ENCODE measurements around the gene TTLL5. TPM values are rescaled to one million over a fixed set of nuclear protein-coding genes. Genes with fewer than 3 reads are reported as not detected.

Gene TTLL5
- total and polyA plus RNA-seq, 2 of the 13 experiments (the other 11 are each of a cell fraction or from before 2014, with no cell fraction given): 11.8 to 18.8 TPM

DNA sequence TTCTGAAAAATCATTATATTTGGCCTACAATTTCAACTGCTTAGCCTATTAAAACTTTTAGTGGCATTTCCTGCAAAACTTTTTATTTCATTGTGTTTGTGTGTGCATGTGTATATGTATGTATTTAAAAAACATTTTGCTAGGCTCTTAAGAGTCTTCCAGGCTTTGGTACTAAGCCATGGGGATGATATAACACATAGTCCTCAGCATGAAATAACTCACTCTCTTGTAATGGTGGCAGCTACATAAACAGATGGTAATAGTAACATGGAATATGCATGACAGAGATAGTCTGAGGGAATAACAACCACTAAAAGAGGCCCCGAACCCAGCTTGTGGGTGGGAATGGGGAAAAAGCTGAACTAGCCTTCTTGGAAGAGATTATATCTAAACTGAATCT is 141.4 kb downstream of the TTLL5 start:
- TF ChIP-seq CHCHD3 (CRISPR knock-in tag; IDR thresholded peaks at IDR 0.05) (no peak), EZH2 (conservative IDR thresholded peaks at IDR 0.05; ENCODE audit: low read depth, low read length) (no peak)
- CTCF ChIA-PET (ENCODE audit: low intra/inter-chr PET ratio, low total read pairs): no interaction called here

DNA sequence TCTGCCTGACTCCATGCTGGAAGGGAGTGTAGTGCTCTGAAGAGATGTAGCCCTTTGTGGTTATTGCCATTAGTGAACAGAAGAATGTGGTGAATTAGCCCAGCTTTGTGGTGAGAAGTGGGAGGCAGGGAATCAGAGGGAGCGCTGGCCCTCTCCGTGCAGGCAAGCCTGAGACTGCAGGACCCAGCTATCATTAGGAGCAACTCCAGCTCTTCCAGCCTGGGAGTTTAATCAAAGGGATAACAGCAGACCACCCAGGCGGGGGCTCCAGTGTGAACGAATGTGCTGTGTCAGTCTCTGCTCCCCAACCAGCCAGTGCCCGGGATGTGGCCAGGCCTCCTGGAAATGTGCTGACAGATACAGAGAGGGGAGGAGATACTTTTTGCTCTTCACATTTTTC is 142.7 kb downstream of the TTLL5 start:
- H3K9ac ChIP-seq (ENCODE audit: insufficient read depth, low read depth, low read length): no peak overlapping the region
- H3K79me2 ChIP-seq (ENCODE audit: insufficient read depth, low read length): no peaks in the 10 kb centered on the region
- H3K4me1 ChIP-seq (ENCODE audit: insufficient read depth, low read length): no peaks in the 10 kb centered on the region
- no peak overlapping the region for H2AFZ ChIP-seq (ENCODE audit: low read length)
- H4K20me1 ChIP-seq (ENCODE audit: insufficient read depth, low read length): no peaks in the 10 kb centered on the region
- in situ Hi-C loops (cut with HindIII; ENCODE audit: extremely low pct_ligation_motif_present, low pct_unique_long_range_greater_than_20kb) (no loop called here), intact Hi-C loops (cut with micrococcal nuclease; ENCODE audit: unreplicated experiment) (no loop called here)
- no peaks in the 10 kb centered on the region for H3K9me3 ChIP-seq (ENCODE audit: low read length)
- TF ChIP-seq HOXA7 (CRISPR knock-in tag; IDR thresholded peaks at IDR 0.05) (no peak), FOXM1 (CRISPR knock-in tag; IDR thresholded peaks at IDR 0.05) (no peak), ASH2L (IDR thresholded peaks at IDR 0.05; ENCODE audit: insufficient read length, low read depth, low read length) (no peak), CHD4 (IDR thresholded peaks at IDR 0.05; ENCODE audit: borderline replicate concordance, low read length) (no peak), ZNF382 (CRISPR knock-in tag; IDR thresholded peaks at IDR 0.05; ENCODE audit: borderline replicate concordance) (no peak), KDM4B (CRISPR knock-in tag; IDR thresholded peaks at IDR 0.05) (no peak), MXI1 (IDR thresholded peaks at IDR 0.05; ENCODE audit: borderline replicate concordance, low read depth, low read length) (no peak), KDM2A (CRISPR knock-in tag; IDR thresholded peaks at IDR 0.05; ENCODE audit: borderline replicate concordance, low read depth) (no peak)
- TF ChIP-seq, protein P1, sequence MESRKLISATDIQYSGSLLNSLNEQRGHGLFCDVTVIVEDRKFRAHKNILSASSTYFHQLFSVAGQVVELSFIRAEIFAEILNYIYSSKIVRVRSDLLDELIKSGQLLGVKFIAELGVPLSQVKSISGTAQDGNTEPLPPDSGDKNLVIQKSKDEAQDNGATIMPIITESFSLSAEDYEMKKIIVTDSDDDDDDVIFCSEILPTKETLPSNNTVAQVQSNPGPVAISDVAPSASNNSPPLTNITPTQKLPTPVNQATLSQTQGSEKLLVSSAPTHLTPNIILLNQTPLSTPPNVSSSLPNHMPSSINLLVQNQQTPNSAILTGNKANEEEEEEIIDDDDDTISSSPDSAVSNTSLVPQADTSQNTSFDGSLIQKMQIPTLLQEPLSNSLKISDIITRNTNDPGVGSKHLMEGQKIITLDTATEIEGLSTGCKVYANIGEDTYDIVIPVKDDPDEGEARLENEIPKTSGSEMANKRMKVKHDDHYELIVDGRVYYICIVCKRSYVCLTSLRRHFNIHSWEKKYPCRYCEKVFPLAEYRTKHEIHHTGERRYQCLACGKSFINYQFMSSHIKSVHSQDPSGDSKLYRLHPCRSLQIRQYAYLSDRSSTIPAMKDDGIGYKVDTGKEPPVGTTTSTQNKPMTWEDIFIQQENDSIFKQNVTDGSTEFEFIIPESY (CRISPR knock-in tag; IDR thresholded peaks at IDR 0.05): no peak
- TF ChIP-seq, protein P2, sequence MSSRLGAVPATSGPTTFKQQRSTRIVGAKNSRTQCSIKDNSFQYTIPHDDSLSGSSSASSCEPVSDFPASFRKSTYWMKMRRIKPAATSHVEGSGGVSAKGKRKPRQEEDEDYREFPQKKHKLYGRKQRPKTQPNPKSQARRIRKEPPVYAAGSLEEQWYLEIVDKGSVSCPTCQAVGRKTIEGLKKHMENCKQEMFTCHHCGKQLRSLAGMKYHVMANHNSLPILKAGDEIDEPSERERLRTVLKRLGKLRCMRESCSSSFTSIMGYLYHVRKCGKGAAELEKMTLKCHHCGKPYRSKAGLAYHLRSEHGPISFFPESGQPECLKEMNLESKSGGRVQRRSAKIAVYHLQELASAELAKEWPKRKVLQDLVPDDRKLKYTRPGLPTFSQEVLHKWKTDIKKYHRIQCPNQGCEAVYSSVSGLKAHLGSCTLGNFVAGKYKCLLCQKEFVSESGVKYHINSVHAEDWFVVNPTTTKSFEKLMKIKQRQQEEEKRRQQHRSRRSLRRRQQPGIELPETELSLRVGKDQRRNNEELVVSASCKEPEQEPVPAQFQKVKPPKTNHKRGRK (CRISPR knock-in tag; IDR thresholded peaks at IDR 0.05): no peak
- TF ChIP-seq, protein P3, sequence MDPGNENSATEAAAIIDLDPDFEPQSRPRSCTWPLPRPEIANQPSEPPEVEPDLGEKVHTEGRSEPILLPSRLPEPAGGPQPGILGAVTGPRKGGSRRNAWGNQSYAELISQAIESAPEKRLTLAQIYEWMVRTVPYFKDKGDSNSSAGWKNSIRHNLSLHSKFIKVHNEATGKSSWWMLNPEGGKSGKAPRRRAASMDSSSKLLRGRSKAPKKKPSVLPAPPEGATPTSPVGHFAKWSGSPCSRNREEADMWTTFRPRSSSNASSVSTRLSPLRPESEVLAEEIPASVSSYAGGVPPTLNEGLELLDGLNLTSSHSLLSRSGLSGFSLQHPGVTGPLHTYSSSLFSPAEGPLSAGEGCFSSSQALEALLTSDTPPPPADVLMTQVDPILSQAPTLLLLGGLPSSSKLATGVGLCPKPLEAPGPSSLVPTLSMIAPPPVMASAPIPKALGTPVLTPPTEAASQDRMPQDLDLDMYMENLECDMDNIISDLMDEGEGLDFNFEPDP (CRISPR knock-in tag; conservative IDR thresholded peaks at IDR 0.05): no peak
- ChIA-PET CTCF (ENCODE audit: low intra/inter-chr PET ratio, low total read pairs) (no interaction called here), POLR2A (no interaction called here)
- no TSS peak for BruUV-seq (replicated peaks)
- DNase-seq (ENCODE audit: low spot score) (no peak), FAIRE-seq (no peak), ATAC-seq (no peak)
- H3K36me3 ChIP-seq (replicated peaks in 1 of 2; ENCODE audit: control insufficient read depth in 1 of 2, insufficient read depth in 2 of 2, low read length in 2 of 2): peaks cover 4% of the 10 kb centered on the region in 2 experiments; a peak in 2 of 5 replicates
- no peaks in the 10 kb centered on the region for H3K27me3 ChIP-seq (ENCODE audit: control insufficient read depth in 1 of 2, insufficient read depth in 2 of 2, low read length in 2 of 2)
- H3K4me3 ChIP-seq (replicated peaks in 1 of 3; ENCODE audit: insufficient read depth in 1 of 3, low read depth in 2 of 3, low read length in 3 of 3): no peak overlapping the region
- no peak overlapping the region for H3K4me2 ChIP-seq (ENCODE audit: low read depth, low read length)
- no peak overlapping the region for H3K27ac ChIP-seq (ENCODE audit: extremely low read length, insufficient read depth, low read length)
- WGBS (ENCODE audit: low lambda C conversion rate): 85% methylated on average over 5 of the region's 5 CpGs

More for the DNA sequence above, 141.4 kb downstream of the TTLL5 start:
- intact Hi-C loops (cut with micrococcal nuclease; ENCODE audit: unreplicated experiment) (no loop called here), in situ Hi-C loops (cut with HindIII; ENCODE audit: extremely low pct_ligation_motif_present, low pct_unique_long_range_greater_than_20kb) (no loop called here)
- POLR2A ChIA-PET: no interaction called here
- Histone ChIP-seq H3K36me3 (replicated peaks in 1 of 2; ENCODE audit: control insufficient read depth in 1 of 2, insufficient read depth in 2 of 2, low read length in 2 of 2) (peaks cover 4% of the 10 kb centered on the region in 2 experiments; a peak in 2 of 5 replicates), H3K9me3 (ENCODE audit: low read length) (no peaks in the 10 kb centered on the region), H3K27ac (ENCODE audit: extremely low read length, insufficient read depth, low read length) (no peak overlapping the region), H3K79me2 (ENCODE audit: insufficient read depth, low read length) (no peaks in the 10 kb centered on the region), H3K27me3 (ENCODE audit: control insufficient read depth in 1 of 2, insufficient read depth in 2 of 2, low read length in 2 of 2) (no peaks in the 10 kb centered on the region), H2AFZ (ENCODE audit: low read length) (no peak overlapping the region), H4K20me1 (ENCODE audit: insufficient read depth, low read length) (no peaks in the 10 kb centered on the region), H3K9ac (ENCODE audit: insufficient read depth, low read depth, low read length) (no peak overlapping the region), H3K4me1 (ENCODE audit: insufficient read depth, low read length) (no peaks in the 10 kb centered on the region), H3K4me2 (ENCODE audit: low read depth, low read length) (no peak overlapping the region), H3K4me3 (replicated peaks in 1 of 3; ENCODE audit: insufficient read depth in 1 of 3, low read depth in 2 of 3, low read length in 3 of 3) (no peak overlapping the region)
- 88% methylated on average over 1 of the region's 1 CpG for WGBS (ENCODE audit: low lambda C conversion rate)
- no peak for ATAC-seq
- BruUV-seq (replicated peaks): no TSS peak
- DNase-seq (ENCODE audit: low spot score): no peak
- FAIRE-seq: no peak
